OCI-LY1 (cell line): ENCODE measurements around the gene TANC1.

Source experiments
- EZH2 ChIP-seq: fragments of 200-600 bp; sonication (generic), shearing (Covaris generic); IDR thresholded peaks from 2 replicates; pipeline ENCODE4 v1.8.0; 2017; ENCODE audit warnings: borderline replicate concordance, mixed run types, mild to moderate bottlenecking, antibody characterized with exemption, low read length, moderate library complexity, mixed read lengths
- TF ChIP-seq, protein P1 (sequence below): fragments of 200-600 bp; sonication (generic), shearing (Covaris generic); IDR thresholded peaks from 2 replicates; pipeline ENCODE4 v1.5.1; 2017; ENCODE audit warnings: mild to moderate bottlenecking, antibody characterized with exemption, low read length, moderate library complexity, mixed read lengths

DNA sequence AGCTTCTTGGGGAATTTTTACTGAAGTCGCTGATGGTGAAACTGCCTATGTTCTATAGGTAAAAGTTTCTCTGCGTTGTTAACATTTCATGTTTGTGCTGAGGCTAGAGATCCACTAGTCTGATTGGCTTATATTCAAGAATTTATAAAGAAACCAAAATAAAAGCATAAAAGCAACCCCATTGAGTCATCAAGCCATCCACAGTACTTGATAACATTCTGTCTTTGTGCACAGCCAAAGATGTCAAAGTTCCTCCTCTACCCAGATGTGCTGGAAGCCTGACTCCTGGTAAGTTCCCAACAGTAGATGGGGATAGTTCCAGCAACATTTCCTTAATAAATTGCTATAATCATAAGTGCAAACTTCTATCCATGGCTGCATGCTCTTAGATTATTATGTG, 107.8 kb downstream of the TANC1 start:
- no peak for TF ChIP-seq EZH2
- TF ChIP-seq, protein P1, sequence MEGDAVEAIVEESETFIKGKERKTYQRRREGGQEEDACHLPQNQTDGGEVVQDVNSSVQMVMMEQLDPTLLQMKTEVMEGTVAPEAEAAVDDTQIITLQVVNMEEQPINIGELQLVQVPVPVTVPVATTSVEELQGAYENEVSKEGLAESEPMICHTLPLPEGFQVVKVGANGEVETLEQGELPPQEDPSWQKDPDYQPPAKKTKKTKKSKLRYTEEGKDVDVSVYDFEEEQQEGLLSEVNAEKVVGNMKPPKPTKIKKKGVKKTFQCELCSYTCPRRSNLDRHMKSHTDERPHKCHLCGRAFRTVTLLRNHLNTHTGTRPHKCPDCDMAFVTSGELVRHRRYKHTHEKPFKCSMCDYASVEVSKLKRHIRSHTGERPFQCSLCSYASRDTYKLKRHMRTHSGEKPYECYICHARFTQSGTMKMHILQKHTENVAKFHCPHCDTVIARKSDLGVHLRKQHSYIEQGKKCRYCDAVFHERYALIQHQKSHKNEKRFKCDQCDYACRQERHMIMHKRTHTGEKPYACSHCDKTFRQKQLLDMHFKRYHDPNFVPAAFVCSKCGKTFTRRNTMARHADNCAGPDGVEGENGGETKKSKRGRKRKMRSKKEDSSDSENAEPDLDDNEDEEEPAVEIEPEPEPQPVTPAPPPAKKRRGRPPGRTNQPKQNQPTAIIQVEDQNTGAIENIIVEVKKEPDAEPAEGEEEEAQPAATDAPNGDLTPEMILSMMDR = no peak
